Measurements from ENCODE around the gene NPR3.

- TF ChIP-seq CTCF (IDR thresholded peaks at IDR 0.05 in 4 of 5, conservative IDR thresholded peaks at IDR 0.05 in 1 of 5) (no peak), POLR2A (IDR thresholded peaks at IDR 0.05) (no peak)
Observed at GRCh38 chr5:32713361-32713769, 2.2 kb downstream of the NPR3 start.
